Sigmoid colon (tissue), 7 donors: ENCODE results near the gene TXNDC11. TPM values are rescaled to one million over a fixed set of nuclear protein-coding genes. Genes with fewer than 3 reads are reported as not detected.
A peak's percentile ranks its signal among the peaks of the same experiment; 100 is the strongest.

Source experiments
- DNase-seq: peaks from one replicate; pipeline ENCODE4 v3.0.0-alpha.2; 2019
- H3K27ac ChIP-seq, 4 donors: fragments of 200-600 bp; sonication (generic); one replicate each; pipeline ENCODE4 v1.5.1; 2016 to 2019; ENCODE audit warnings: mild to moderate bottlenecking in 1 of 4
- H3K27me3 ChIP-seq, 3 donors: fragments of 200-600 bp; sonication (generic); one replicate each; pipeline ENCODE4 v1.5.1; 2019; ENCODE audit warnings: mild to moderate bottlenecking in 1 of 3
- H3K36me3 ChIP-seq, 4 donors: fragments of 200-600 bp; sonication (generic); one replicate each; pipeline ENCODE4 v1.5.1; 2016 to 2019
- H3K4me1 ChIP-seq, 4 donors: fragments of 200-600 bp; sonication (generic); one replicate each; pipeline ENCODE4 v1.5.1; 2017 to 2019
- H3K4me3 ChIP-seq, 4 donors: fragments of 200-600 bp; sonication (generic); one replicate each; pipeline ENCODE4 v1.5.1; 2017 to 2019; ENCODE audit warnings: mild to moderate bottlenecking in 2 of 4, moderate library complexity in 1 of 4
- H3K9me3 ChIP-seq, 4 donors: fragments of 200-600 bp in 3 of 4; sonication (generic) in 3 of 4; one replicate each; pipeline versions ENCODE4 v1.5.1 to v1.6.1; 2013 to 2019
- CTCF ChIP-seq, 4 experiments: fragments of 450-650 bp in 3 of 4; fragments of 200-600 bp in 1 of 4; IDR thresholded peaks; one replicate each; pipeline ENCODE4 v1.5.1; 2016 to 2019; ENCODE audit warnings: antibody characterized with exemption in 4 of 4, mild to moderate bottlenecking in 3 of 4, moderate library complexity in 2 of 4
- EP300 ChIP-seq, 4 donors: sonication (generic); formaldehyde crosslinking; IDR thresholded peaks; one replicate each; pipeline ENCODE4 v1.6.1; 2017; ENCODE audit warnings: antibody characterized with exemption in 4 of 4
- POLR2A ChIP-seq, 2 donors: fragments of 450-650 bp; IDR thresholded peaks; one replicate each; pipeline ENCODE4 v1.6.1; 2016; ENCODE audit warnings: antibody characterized with exemption in 2 of 2, mild to moderate bottlenecking in 2 of 2, moderate library complexity in 2 of 2
- POLR2AphosphoS5 ChIP-seq, 4 donors: sonication (generic); formaldehyde crosslinking; IDR thresholded peaks; one replicate each; pipeline ENCODE4 v1.6.1; 2017; ENCODE audit warnings: antibody characterized with exemption in 4 of 4
- WGBS, 2 donors: extraction: QIAGEN DNeasy Blood & Tissue Kit; methylation state at CpG; one replicate each; pipeline ENCODE4 v1.1.7; 2013; 5-methylcytosine and 5-hydroxymethylcytosine counted together
- intact Hi-C: fragments of 100-400 bp; cut with DNase I; formaldehyde crosslinking; loops from one replicate; pipeline ENCODE4 v1.15.1; 2023
- polyA plus RNA-seq, 3 donors: library from polyadenylated mRNA; stranded (reverse); fragments of 200-250 nt; gene quantifications; one replicate each; pipeline ENCODE4 v1.2.3, GENCODE V29; 2013
- total RNA-seq, 4 donors: library from RNA; depleted of rRNA; stranded (reverse); fragments of >200 nt; gene quantifications; one replicate each; pipeline ENCODE4 v1.1.0, GENCODE V29; 2016
- donor health status: healthy with polysubstance abuse.
- donor health status: Bipolar disorder and iron deficiency.
- donor health status: healthy.

TXNDC11 gene
- total and polyA plus RNA-seq, 7 donors: 25.3 to 54.0 (median 34.9) TPM

- Histone ChIP-seq H3K27me3 (no peaks in the 10 kb centered on the region), H3K4me3 (no peak overlapping the region), H3K36me3 (peaks cover 6 to 61% (median 31%) of the 10 kb centered on the region in 4 donors), H3K27ac (peak overlapping the region in 3 of 4 donors; percentile 50 to 76 (median 56)), H3K4me1 (peaks cover 0 to 56% (median 43%) of the 10 kb centered on the region in 4 donors), H3K9me3 (no peaks in the 10 kb centered on the region)
- 89 to 94% methylated on average over 13 of the region's 13 CpGs for WGBS, 2 donors
- DNase-seq: peak; percentile 48
- intact Hi-C loops: no loop called here
- TF ChIP-seq POLR2AphosphoS5 (IDR thresholded peaks at IDR 0.05) (no peak), EP300 (IDR thresholded peaks at IDR 0.05) (no peak), CTCF (IDR thresholded peaks at IDR 0.05) (no peak), POLR2A (IDR thresholded peaks at IDR 0.05) (no peak)
Observed at GRCh38 chr16:11687601-11688519, 54.8 kb downstream of the TXNDC11 start.

- Histone ChIP-seq H3K4me1 (peaks cover 0 to 66% (median 51%) of the 10 kb centered on the region in 4 donors), H3K9me3 (no peaks in the 10 kb centered on the region), H3K27me3 (no peaks in the 10 kb centered on the region), H3K27ac (peak overlapping the region in 3 of 4 donors; percentile 50 to 76 (median 56)), H3K36me3 (peaks cover 6 to 51% (median 30%) of the 10 kb centered on the region in 4 donors), H3K4me3 (no peak overlapping the region)
- DNase-seq: no peak
- intact Hi-C loops: no loop called here
- 72 to 88% methylated on average over 6 of the region's 6 CpGs for WGBS, 2 donors
- TF ChIP-seq POLR2AphosphoS5 (IDR thresholded peaks at IDR 0.05): no peak
- no peak for TF ChIP-seq POLR2A (IDR thresholded peaks at IDR 0.05)
- TF ChIP-seq CTCF (IDR thresholded peaks at IDR 0.05): no peak
- no peak for TF ChIP-seq EP300 (IDR thresholded peaks at IDR 0.05)
Observed at GRCh38 chr16:11686713-11687380, 55.8 kb downstream of the TXNDC11 start.

GRCh38 chr16:11685844-11686618 is 56.6 kb downstream of the TXNDC11 start:
- Histone ChIP-seq H3K4me1 (peaks cover 0 to 71% (median 59%) of the 10 kb centered on the region in 4 donors), H3K9me3 (no peaks in the 10 kb centered on the region), H3K27ac (peak overlapping the region in 3 of 4 donors; percentile 47 to 76 (median 50)), H3K27me3 (no peaks in the 10 kb centered on the region), H3K4me3 (no peak overlapping the region), H3K36me3 (peaks cover under 1 to 43% (median 22%) of the 10 kb centered on the region in 4 donors)
- 83 to 89% methylated on average over 9 of the region's 9 CpGs for WGBS, 2 donors
- TF ChIP-seq CTCF (IDR thresholded peaks at IDR 0.05) (no peak), POLR2A (IDR thresholded peaks at IDR 0.05) (no peak), POLR2AphosphoS5 (IDR thresholded peaks at IDR 0.05) (no peak)
- intact Hi-C loops: no loop called here
- DNase-seq: peak; percentile 53

GRCh38 chr16:11684231-11685025 is 58.2 kb downstream of the TXNDC11 start:
- Histone ChIP-seq H3K27ac (peak overlapping the region in 1 of 4 donors; percentile 76), H3K27me3 (no peaks in the 10 kb centered on the region), H3K36me3 (peaks cover 0 to 46% (median 20%) of the 10 kb centered on the region in 4 donors), H3K4me1 (peaks cover 0 to 64% (median 56%) of the 10 kb centered on the region in 4 donors), H3K4me3 (no peak overlapping the region), H3K9me3 (no peaks in the 10 kb centered on the region)
- DNase-seq: peak; percentile 25
- 91 to 96% methylated on average over 12 of the region's 12 CpGs for WGBS, 2 donors
- intact Hi-C loops: no loop called here
- TF ChIP-seq POLR2A (IDR thresholded peaks at IDR 0.05): no peak
- TF ChIP-seq POLR2AphosphoS5 (IDR thresholded peaks at IDR 0.05): no peak
- TF ChIP-seq EP300 (IDR thresholded peaks at IDR 0.05): no peak
- TF ChIP-seq CTCF (IDR thresholded peaks at IDR 0.05): no peak
